ENCODE measurements around the gene APBA1.
"Not testable (repeated sequence)": the region's sequence is repeated elsewhere in the genome, so short reads cannot be mapped to it uniquely, and the experiment has no call there.

APBA1 gene

GRCh38 chr9:69604568-69605219 is 67.5 kb downstream of the APBA1 start:
- no peak for DNase-seq (ENCODE audit: low spot score)

- no peak for DNase-seq (ENCODE audit: low spot score)
Observed at GRCh38 chr9:69603656-69604055, 68.5 kb downstream of the APBA1 start.

- no peak for DNase-seq (ENCODE audit: low spot score)
Observed at GRCh38 chr9:69602773-69603172, 69.4 kb downstream of the APBA1 start.

- DNase-seq (ENCODE audit: low spot score): no peak
Observed at GRCh38 chr9:69601698-69602097, 70.5 kb downstream of the APBA1 start.

- DNase-seq (ENCODE audit: low spot score): no peak
Observed at GRCh38 chr9:69600314-69601047, 71.7 kb downstream of the APBA1 start.

- no peak for DNase-seq (ENCODE audit: low spot score)
Observed at GRCh38 chr9:69599232-69599971, 72.8 kb downstream of the APBA1 start.

- DNase-seq (ENCODE audit: low spot score): not testable (repeated sequence)
Observed at GRCh38 chr9:69596906-69597305, 75.3 kb downstream of the APBA1 start.

- DNase-seq (ENCODE audit: low spot score): no peak
Observed at GRCh38 chr9:69594180-69594579, 78.0 kb downstream of the APBA1 start.

GRCh38 chr9:69593756-69594155 is 78.4 kb downstream of the APBA1 start:
- no peak for DNase-seq (ENCODE audit: low spot score)

- DNase-seq (ENCODE audit: low spot score): no peak
Observed at GRCh38 chr9:69593301-69593700, 78.9 kb downstream of the APBA1 start.

- DNase-seq (ENCODE audit: low spot score): no peak
Observed at GRCh38 chr9:69590266-69590665, 81.9 kb downstream of the APBA1 start.

GRCh38 chr9:69589156-69589555 is 83.0 kb downstream of the APBA1 start:
- no peak for DNase-seq (ENCODE audit: low spot score)

- DNase-seq (ENCODE audit: low spot score): peak; percentile 13
Observed at GRCh38 chr9:69585571-69585970, 86.6 kb downstream of the APBA1 start.

- DNase-seq (ENCODE audit: low spot score): peak; percentile 46
Observed at GRCh38 chr9:69584759-69585158, 87.4 kb downstream of the APBA1 start.

- no peak for DNase-seq (ENCODE audit: low spot score)
Observed at GRCh38 chr9:69583645-69584234, 88.4 kb downstream of the APBA1 start.

- peak; percentile 34 for DNase-seq (ENCODE audit: low spot score)
Observed at GRCh38 chr9:69582544-69583297, 89.5 kb downstream of the APBA1 start.

GRCh38 chr9:69582018-69582417 is 90.2 kb downstream of the APBA1 start:
- no peak for DNase-seq (ENCODE audit: low spot score)

- DNase-seq (ENCODE audit: low spot score): peak; percentile 49
Observed at GRCh38 chr9:69580582-69581214, 91.5 kb downstream of the APBA1 start.

- DNase-seq (ENCODE audit: low spot score): no peak
Observed at GRCh38 chr9:69579760-69580581, 92.2 kb downstream of the APBA1 start.

- DNase-seq (ENCODE audit: low spot score): no peak
Observed at GRCh38 chr9:69579032-69579758, 93.0 kb downstream of the APBA1 start.

Data from kidney tubule cell (primary cell).